DOHH2 (cell line): ENCODE measurements around the gene HS6ST1.

Experiments
- EZH2phosphoT487 ChIP-seq: fragments of 200-600 bp; sonication (generic); IDR thresholded peaks from 2 replicates; pipeline ENCODE4 v1.6.1; 2017; ENCODE audit warnings: borderline replicate concordance, mild to moderate bottlenecking, antibody characterized with exemption, low read length, moderate library complexity, mixed read lengths
- TF ChIP-seq, protein P1 (sequence below): fragments of 200-600 bp; sonication (generic); IDR thresholded peaks from one replicate; pipeline ENCODE4 v1.5.1; 2014; ENCODE audit warnings: antibody characterized with exemption, mild to moderate bottlenecking, low read depth, low read length; ENCODE audit not compliant: poor library complexity, severe bottlenecking

DNA sequence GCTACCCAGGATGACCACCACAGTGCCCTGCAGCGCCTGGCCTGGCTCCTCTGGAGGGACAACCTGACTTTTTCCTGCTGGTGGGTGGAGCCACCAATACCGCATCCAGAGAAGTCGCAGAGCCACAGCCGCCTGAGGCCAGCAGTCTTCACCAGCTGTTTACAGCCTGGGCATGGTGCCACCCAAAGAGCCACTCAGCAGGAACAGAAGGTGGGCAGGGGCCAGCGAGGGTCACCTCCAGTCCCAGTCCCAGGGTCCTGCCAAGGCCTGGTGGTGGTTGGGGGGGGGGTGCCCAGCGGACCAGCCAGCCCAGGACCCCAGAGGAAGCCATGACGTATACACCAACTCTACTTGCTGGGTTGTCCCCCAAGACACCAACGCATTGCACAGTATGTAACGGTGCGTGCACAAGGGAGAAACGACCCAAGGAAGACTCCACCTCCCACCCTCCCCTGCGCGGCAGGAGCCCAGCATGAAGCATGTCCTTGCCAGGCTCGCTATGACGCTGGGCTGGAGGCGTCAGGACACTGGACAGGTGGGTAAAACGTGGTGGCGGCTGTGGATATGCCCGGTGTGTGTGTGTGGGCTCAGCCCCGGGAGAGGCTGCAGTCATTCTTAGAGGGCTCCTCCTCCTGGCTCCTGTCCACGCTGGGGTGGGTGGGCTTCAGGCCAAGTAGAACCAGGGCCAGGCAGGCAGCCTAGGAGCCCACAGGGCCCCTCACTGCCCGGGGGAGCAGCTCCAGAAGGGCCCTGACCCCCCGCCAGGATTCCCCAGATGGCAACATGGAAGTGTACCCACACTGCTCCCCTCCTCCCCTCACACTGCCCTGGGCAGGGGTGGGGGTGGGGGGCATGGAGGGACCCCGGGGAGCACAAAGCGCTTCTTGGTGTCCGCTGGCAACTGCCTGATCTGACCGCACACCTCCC lies 49.3 kb downstream of the HS6ST1 start:
- TF ChIP-seq, protein P1, sequence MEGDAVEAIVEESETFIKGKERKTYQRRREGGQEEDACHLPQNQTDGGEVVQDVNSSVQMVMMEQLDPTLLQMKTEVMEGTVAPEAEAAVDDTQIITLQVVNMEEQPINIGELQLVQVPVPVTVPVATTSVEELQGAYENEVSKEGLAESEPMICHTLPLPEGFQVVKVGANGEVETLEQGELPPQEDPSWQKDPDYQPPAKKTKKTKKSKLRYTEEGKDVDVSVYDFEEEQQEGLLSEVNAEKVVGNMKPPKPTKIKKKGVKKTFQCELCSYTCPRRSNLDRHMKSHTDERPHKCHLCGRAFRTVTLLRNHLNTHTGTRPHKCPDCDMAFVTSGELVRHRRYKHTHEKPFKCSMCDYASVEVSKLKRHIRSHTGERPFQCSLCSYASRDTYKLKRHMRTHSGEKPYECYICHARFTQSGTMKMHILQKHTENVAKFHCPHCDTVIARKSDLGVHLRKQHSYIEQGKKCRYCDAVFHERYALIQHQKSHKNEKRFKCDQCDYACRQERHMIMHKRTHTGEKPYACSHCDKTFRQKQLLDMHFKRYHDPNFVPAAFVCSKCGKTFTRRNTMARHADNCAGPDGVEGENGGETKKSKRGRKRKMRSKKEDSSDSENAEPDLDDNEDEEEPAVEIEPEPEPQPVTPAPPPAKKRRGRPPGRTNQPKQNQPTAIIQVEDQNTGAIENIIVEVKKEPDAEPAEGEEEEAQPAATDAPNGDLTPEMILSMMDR: no peak
- no peak for TF ChIP-seq EZH2phosphoT487
